ENCODE measurements around the gene SHC1.

SHC1 gene

DNA sequence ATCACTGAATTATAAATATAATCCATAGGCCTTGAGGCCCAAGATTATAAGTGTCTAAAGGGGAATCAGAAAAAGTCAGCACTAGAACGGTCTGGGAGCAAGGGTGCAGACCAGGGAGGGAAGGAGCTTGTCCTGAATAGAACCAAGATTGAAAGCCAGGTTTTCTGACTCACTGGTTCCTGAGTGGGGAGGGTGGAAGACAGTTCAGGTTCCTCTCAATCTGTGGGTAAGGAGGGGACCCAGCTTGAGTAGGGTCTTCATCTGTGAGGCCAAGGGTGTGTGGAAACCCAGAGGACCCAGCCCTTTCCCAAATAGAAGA, 23.7 kb upstream of the SHC1 start:
- no peaks in the 10 kb centered on the region for H4K20me1 ChIP-seq (ENCODE audit: low read depth, low read length)
- no peaks in the 10 kb centered on the region for H3K79me2 ChIP-seq (ENCODE audit: insufficient read depth, low read length)
- H2AFZ ChIP-seq (ENCODE audit: low read depth, low read length, severe bottlenecking) = no peak overlapping the region
- no peaks in the 10 kb centered on the region for H3K27me3 ChIP-seq (ENCODE audit: low read length)
- no peak overlapping the region for H3K4me3 ChIP-seq (ENCODE audit: insufficient read depth, low read length, poor library complexity, severe bottlenecking)
- no peaks in the 10 kb centered on the region for H3K9me2 ChIP-seq (replicated peaks; ENCODE audit: insufficient read depth, low read length)
- H3K9ac ChIP-seq (ENCODE audit: low read length) = no peak overlapping the region
- no peaks in the 10 kb centered on the region for H3K36me3 ChIP-seq (ENCODE audit: low read length)
- H3K9me3 ChIP-seq (ENCODE audit: insufficient read depth, low read length) = no peaks in the 10 kb centered on the region
- H3K27ac ChIP-seq (ENCODE audit: low read depth, low read length) = no peak overlapping the region
- H3F3A ChIP-seq (ENCODE audit: insufficient read depth) = peaks cover 8% of the 10 kb centered on the region; the same call in 1 of the 2 replicates
- TF ChIP-seq EZH2phosphoT487 (conservative IDR thresholded peaks at IDR 0.05; ENCODE audit: low read length) = no peak
- TF ChIP-seq, protein P1, sequence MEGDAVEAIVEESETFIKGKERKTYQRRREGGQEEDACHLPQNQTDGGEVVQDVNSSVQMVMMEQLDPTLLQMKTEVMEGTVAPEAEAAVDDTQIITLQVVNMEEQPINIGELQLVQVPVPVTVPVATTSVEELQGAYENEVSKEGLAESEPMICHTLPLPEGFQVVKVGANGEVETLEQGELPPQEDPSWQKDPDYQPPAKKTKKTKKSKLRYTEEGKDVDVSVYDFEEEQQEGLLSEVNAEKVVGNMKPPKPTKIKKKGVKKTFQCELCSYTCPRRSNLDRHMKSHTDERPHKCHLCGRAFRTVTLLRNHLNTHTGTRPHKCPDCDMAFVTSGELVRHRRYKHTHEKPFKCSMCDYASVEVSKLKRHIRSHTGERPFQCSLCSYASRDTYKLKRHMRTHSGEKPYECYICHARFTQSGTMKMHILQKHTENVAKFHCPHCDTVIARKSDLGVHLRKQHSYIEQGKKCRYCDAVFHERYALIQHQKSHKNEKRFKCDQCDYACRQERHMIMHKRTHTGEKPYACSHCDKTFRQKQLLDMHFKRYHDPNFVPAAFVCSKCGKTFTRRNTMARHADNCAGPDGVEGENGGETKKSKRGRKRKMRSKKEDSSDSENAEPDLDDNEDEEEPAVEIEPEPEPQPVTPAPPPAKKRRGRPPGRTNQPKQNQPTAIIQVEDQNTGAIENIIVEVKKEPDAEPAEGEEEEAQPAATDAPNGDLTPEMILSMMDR (IDR thresholded peaks at IDR 0.05; ENCODE audit: insufficient read depth, low read length, poor library complexity, severe bottlenecking) = no peak
- H3K4me2 ChIP-seq (ENCODE audit: low read depth, low read length, poor library complexity, severe bottlenecking) = no peak overlapping the region

DNA sequence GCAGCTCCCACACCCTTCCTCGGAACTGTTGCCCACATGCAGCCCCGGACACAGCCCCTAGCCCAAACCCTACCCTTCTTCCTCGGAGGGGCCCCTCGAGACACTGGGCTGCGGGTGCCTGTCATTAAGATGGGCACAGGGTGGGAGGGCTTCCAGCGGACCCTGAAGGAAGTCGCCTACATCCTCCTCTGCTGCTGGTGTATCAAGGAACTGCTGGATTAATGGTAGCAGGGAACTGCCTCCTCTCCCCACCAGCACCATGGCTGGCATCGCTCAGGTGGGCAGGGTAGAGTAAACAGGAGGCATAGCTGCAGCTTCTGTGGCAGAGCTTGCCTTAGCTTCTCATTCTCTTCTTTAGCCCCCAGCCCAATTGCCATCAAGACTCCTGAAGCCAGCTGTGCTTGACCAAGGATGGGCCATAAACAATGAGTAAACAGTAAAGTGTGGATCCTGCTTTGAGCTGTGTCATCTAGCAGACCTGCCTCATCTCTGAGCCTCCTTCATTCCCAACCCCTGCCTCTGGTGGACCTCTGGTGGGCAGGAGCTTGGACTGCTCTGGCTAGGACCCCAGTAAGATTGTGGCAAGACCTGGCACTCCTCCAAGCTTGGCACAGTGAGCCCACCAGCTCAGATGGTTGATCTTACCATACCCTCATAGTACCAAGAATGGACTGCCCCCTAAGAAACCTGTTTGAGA, 23.2 kb upstream of the SHC1 start, which contains the start of gene LENEP:
TSS of gene LENEP (plus strand) at position 15 of the 697 bp plus-strand sequence. CDS start at position 37, 22 bp downstream.
- TF ChIP-seq, protein P1 (IDR thresholded peaks at IDR 0.05; ENCODE audit: insufficient read depth, low read length, poor library complexity, severe bottlenecking) = no peak
- no peak for TF ChIP-seq EZH2phosphoT487 (conservative IDR thresholded peaks at IDR 0.05; ENCODE audit: low read length)
- H2AFZ ChIP-seq (ENCODE audit: low read depth, low read length, severe bottlenecking) = no peak within 1 kb of the TSS
- H3K79me2 ChIP-seq (ENCODE audit: insufficient read depth, low read length) = no peaks in the 10 kb centered on the region
- no peaks in the 10 kb centered on the region for H3K27me3 ChIP-seq (ENCODE audit: low read length)
- H3K36me3 ChIP-seq (ENCODE audit: low read length) = no peaks in the 10 kb centered on the region
- peaks cover 5% of the 10 kb centered on the region; the same call in 1 of the 2 replicates for H3F3A ChIP-seq (ENCODE audit: insufficient read depth)
- no peaks in the 10 kb centered on the region for H3K9me2 ChIP-seq (replicated peaks; ENCODE audit: insufficient read depth, low read length)
- no peaks in the 10 kb centered on the region for H4K20me1 ChIP-seq (ENCODE audit: low read depth, low read length)
- H3K27ac ChIP-seq (ENCODE audit: low read depth, low read length) = no peak within 1 kb of the TSS
- no peaks in the 10 kb centered on the region for H3K9me3 ChIP-seq (ENCODE audit: insufficient read depth, low read length)
- H3K4me2 ChIP-seq (ENCODE audit: low read depth, low read length, poor library complexity, severe bottlenecking) = no peak within 1 kb of the TSS
- H3K9ac ChIP-seq (ENCODE audit: low read length) = no peak within 1 kb of the TSS
- H3K4me3 ChIP-seq (ENCODE audit: insufficient read depth, low read length, poor library complexity, severe bottlenecking) = no peak within 1 kb of the TSS

DNA sequence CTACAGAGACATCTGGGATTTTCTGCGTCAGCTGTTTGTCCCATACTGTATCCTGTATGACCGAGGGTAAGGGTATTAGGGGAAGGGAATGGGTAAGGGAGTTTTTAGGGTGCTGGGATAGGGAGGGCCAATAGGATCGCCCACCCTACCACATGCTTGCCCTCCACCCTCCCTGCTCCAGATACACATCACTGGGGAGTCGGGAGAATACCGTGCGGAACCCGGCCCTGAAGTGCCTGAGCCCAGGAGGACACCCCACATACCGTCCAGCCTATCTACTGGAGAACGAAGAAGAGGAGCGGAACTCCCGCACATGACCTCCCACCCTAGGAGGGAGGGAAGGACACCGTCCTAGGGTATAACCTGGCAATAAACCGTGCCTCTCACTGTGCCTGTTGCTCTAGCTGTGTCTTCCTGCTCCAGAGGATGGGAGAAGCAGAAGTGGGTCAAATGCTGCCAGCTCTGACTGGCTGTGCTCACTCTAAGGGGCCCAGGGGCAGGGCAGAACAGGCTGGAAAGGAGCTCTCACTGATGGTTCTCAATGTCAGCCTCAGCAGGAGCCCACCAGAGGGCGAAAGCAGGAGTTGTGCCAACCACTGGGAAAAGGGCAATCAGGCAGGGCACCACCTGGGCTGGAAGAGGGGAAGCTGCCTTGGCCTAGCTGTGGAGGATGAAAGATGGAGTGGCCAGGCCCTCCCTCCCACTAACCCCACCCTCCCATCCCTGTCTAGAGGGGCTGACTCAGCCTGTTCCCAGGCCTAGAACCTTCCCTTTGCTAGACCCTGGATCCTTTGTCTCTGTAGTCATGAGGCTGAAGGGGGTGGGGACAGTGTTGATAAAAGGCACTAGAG, 22.4 kb upstream of the SHC1 start:
- Histone ChIP-seq H3F3A (ENCODE audit: insufficient read depth) (peaks cover 5% of the 10 kb centered on the region; the same call in 1 of the 2 replicates), H3K27me3 (ENCODE audit: low read length) (no peaks in the 10 kb centered on the region), H3K9me3 (ENCODE audit: insufficient read depth, low read length) (no peaks in the 10 kb centered on the region), H3K4me2 (ENCODE audit: low read depth, low read length, poor library complexity, severe bottlenecking) (no peak overlapping the region), H3K4me3 (ENCODE audit: insufficient read depth, low read length, poor library complexity, severe bottlenecking) (no peak overlapping the region), H3K27ac (ENCODE audit: low read depth, low read length) (no peak overlapping the region), H3K9ac (ENCODE audit: low read length) (no peak overlapping the region), H2AFZ (ENCODE audit: low read depth, low read length, severe bottlenecking) (no peak overlapping the region), H3K9me2 (replicated peaks; ENCODE audit: insufficient read depth, low read length) (no peaks in the 10 kb centered on the region), H3K79me2 (ENCODE audit: insufficient read depth, low read length) (no peaks in the 10 kb centered on the region), H4K20me1 (ENCODE audit: low read depth, low read length) (no peaks in the 10 kb centered on the region; the same call in 1 of the 2 replicates), H3K36me3 (ENCODE audit: low read length) (no peaks in the 10 kb centered on the region)
- TF ChIP-seq, protein P1 (IDR thresholded peaks at IDR 0.05; ENCODE audit: insufficient read depth, low read length, poor library complexity, severe bottlenecking) = peak; percentile 18
- no peak for TF ChIP-seq EZH2phosphoT487 (conservative IDR thresholded peaks at IDR 0.05; ENCODE audit: low read length)
